Uterus (tissue), 4 donors: ENCODE results near the gene NPTXR. TPM values are rescaled to one million over a fixed set of nuclear protein-coding genes. Genes with fewer than 3 reads are reported as not detected.

Experiments used
- DNase-seq, 2 donors: peaks; one replicate each; pipeline ENCODE4 v3.0.0-alpha.2; 2019 to 2020
- H3K27ac ChIP-seq, 2 donors: fragments of 200-600 bp; sonication (generic); 1 replicate in 1 of 2; 2 replicates in 1 of 2; pipeline ENCODE4 v1.5.1; 2016 to 2018
- H3K27me3 ChIP-seq, 2 donors: fragments of 200-600 bp; sonication (generic); one replicate each; pipeline ENCODE4 v1.5.1; 2018 to 2019; ENCODE audit warnings: control low read depth in 1 of 2
- H3K36me3 ChIP-seq, 2 donors: fragments of 200-600 bp; sonication (generic); one replicate each; pipeline ENCODE4 v1.5.1; 2019; ENCODE audit warnings: control low read depth in 1 of 2
- H3K4me1 ChIP-seq, 2 donors: fragments of 200-600 bp; sonication (generic); one replicate each; pipeline ENCODE4 v1.5.1; 2018 to 2019; ENCODE audit warnings: control low read depth in 1 of 2
- H3K4me3 ChIP-seq, 2 donors: fragments of 200-600 bp; sonication (generic); 1 replicate in 1 of 2; 2 replicates in 1 of 2; pipeline ENCODE4 v1.5.1; 2018 to 2019; ENCODE audit warnings: mild to moderate bottlenecking in 1 of 2
- H3K9me3 ChIP-seq, 2 donors: fragments of 200-600 bp; sonication (generic); one replicate each; pipeline ENCODE4 v1.5.1; 2019; ENCODE audit warnings: control low read depth in 1 of 2
- CTCF ChIP-seq, 4 experiments: fragments of 200-600 bp in 2 of 4; fragments of 450-650 bp in 2 of 4; sonication (generic) in 2 of 4; IDR thresholded peaks; one replicate each; pipeline ENCODE4 v1.5.1; 2016 to 2019; ENCODE audit warnings: antibody characterized with exemption in 4 of 4, mild to moderate bottlenecking in 2 of 4, moderate library complexity in 1 of 4
- POLR2A ChIP-seq, 2 donors: fragments of 450-650 bp; IDR thresholded peaks; one replicate each; pipeline ENCODE4 v1.6.1; 2016; ENCODE audit warnings: antibody characterized with exemption in 2 of 2, mild to moderate bottlenecking in 1 of 2, moderate library complexity in 1 of 2
- intact Hi-C: fragments of 100-400 bp; cut with DNase I; formaldehyde crosslinking; loops from one replicate; pipeline ENCODE4 v1.15.1; 2023; ENCODE audit warnings: low total_unique reads
- total RNA-seq, 4 donors: library from RNA; depleted of rRNA in 3 of 4; stranded (reverse); fragments of >200 nt in 3 of 4; gene quantifications; one replicate each; pipeline versions ENCODE4 v1.1.0 to v1.2.4, GENCODE V29; 2014 to 2023
- donor health status: DM: yes; HTN: yes; CAD: no.

Gene NPTXR
- 10 to 100 TPM in 2 of 4 donors, 1 to 10 TPM in 2; 1.8 to 24.1 (median 10.0) TPM for total RNA-seq

GRCh38 chr22:38843657-38844314, at the start of gene NPTXR:
NPTXR (minus strand) TSS chr22:38844028.
- H3K36me3 ChIP-seq = no peaks in the 10 kb centered on the region
- H3K4me1 ChIP-seq = peaks cover 0 to 10% of the 10 kb centered on the region in 2 donors
- H3K27ac ChIP-seq = peak within 1 kb of the TSS; percentile 64 to 80
- H3K27me3 ChIP-seq = no peaks in the 10 kb centered on the region
- intact Hi-C loops = no loop called here
- TF ChIP-seq POLR2A (IDR thresholded peaks at IDR 0.05) (peak in 1 of 2 donors; percentile 80), CTCF (IDR thresholded peaks at IDR 0.05) (no peak)
- peak in 1 of 2 donors; percentile 61 for DNase-seq
- peak within 1 kb of the TSS; percentile 25 to 44 for H3K4me3 ChIP-seq
- no peaks in the 10 kb centered on the region for H3K9me3 ChIP-seq

GRCh38 chr22:38891256-38891655, 47.4 kb upstream of the NPTXR start:
- TF ChIP-seq POLR2A (IDR thresholded peaks at IDR 0.05) (no peak), CTCF (IDR thresholded peaks at IDR 0.05) (no peak)
- Histone ChIP-seq H3K27ac (no peak overlapping the region), H3K4me3 (no peak overlapping the region), H3K27me3 (no peaks in the 10 kb centered on the region), H3K36me3 (no peaks in the 10 kb centered on the region), H3K9me3 (no peaks in the 10 kb centered on the region), H3K4me1 (no peaks in the 10 kb centered on the region)
- intact Hi-C loops = no loop called here
- no peak for DNase-seq

GRCh38 chr22:38890377-38890776, 46.5 kb upstream of the NPTXR start:
- no peak overlapping the region for H3K4me3 ChIP-seq
- no peaks in the 10 kb centered on the region for H3K4me1 ChIP-seq
- DNase-seq = no peak
- intact Hi-C loops = no loop called here
- H3K27ac ChIP-seq = no peak overlapping the region
- TF ChIP-seq CTCF (IDR thresholded peaks at IDR 0.05) = no peak
- no peak for TF ChIP-seq POLR2A (IDR thresholded peaks at IDR 0.05)
- no peaks in the 10 kb centered on the region for H3K27me3 ChIP-seq
- no peaks in the 10 kb centered on the region for H3K36me3 ChIP-seq
- H3K9me3 ChIP-seq = no peaks in the 10 kb centered on the region

- peaks cover 0 to 10% of the 10 kb centered on the region in 2 donors for H3K4me1 ChIP-seq
- H3K27me3 ChIP-seq = no peaks in the 10 kb centered on the region
- DNase-seq = no peak
- no peaks in the 10 kb centered on the region for H3K36me3 ChIP-seq
- no peak overlapping the region for H3K4me3 ChIP-seq
- TF ChIP-seq POLR2A (IDR thresholded peaks at IDR 0.05) (no peak), CTCF (IDR thresholded peaks at IDR 0.05) (no peak)
- intact Hi-C loops = no loop called here
- no peak overlapping the region for H3K27ac ChIP-seq
- H3K9me3 ChIP-seq = no peaks in the 10 kb centered on the region
These were observed 42.5 kb upstream of the NPTXR start for GRCh38 chr22:38886333-38886732.

- intact Hi-C loops = no loop called here
These were observed 39.3 kb upstream of the NPTXR start for GRCh38 chr22:38882972-38883622.

More at GRCh38 chr22:38882972-38883622, 39.3 kb upstream of the NPTXR start:
- no peak for DNase-seq
- H3K4me3 ChIP-seq = no peak overlapping the region
- H3K27ac ChIP-seq = peak overlapping the region; percentile 77 to 80
- H3K27me3 ChIP-seq = no peaks in the 10 kb centered on the region
- TF ChIP-seq CTCF (IDR thresholded peaks at IDR 0.05) (no peak), POLR2A (IDR thresholded peaks at IDR 0.05) (no peak)
- no peaks in the 10 kb centered on the region for H3K9me3 ChIP-seq
- H3K4me1 ChIP-seq = peaks cover 0 to 10% of the 10 kb centered on the region in 2 donors
- H3K36me3 ChIP-seq = no peaks in the 10 kb centered on the region
